GM23338 (cell line): ENCODE results near the gene CTDP1. TPM values are rescaled to one million over a fixed set of nuclear protein-coding genes. Genes with fewer than 3 reads are reported as not detected.

ENCODE experiments used
- ATAC-seq: fragments of 200-7000 bp; cut with Tn5 transposase; 3 replicates; pipeline ENCODE4 v1.9.1; 2020
- DNase-seq: peaks from one replicate; pipeline ENCODE4 v3.0.0-alpha.2; 2015; ENCODE audit warnings: low spot score
- H2AFZ ChIP-seq: fragments of 200-600 bp; sonication (generic); 2 replicates; pipeline ENCODE4 v1.8.0; 2016; ENCODE audit warnings: antibody characterized with exemption, mild to moderate bottlenecking, moderate library complexity
- H3F3A ChIP-seq: fragments of 200-600 bp; sonication (generic); replicated peaks from 2 replicates; pipeline ENCODE4 v1.8.0; 2017; ENCODE audit warnings: antibody characterized with exemption, mixed run types, low read depth
- H3K27ac ChIP-seq: fragments of 200-600 bp; sonication (generic); 2 replicates; pipeline ENCODE4 v1.6.1; 2016; ENCODE audit warnings: low read depth
- H3K27me3 ChIP-seq: fragments of 200-600 bp; sonication (generic); 2 replicates; pipeline ENCODE4 v1.8.0; 2016; ENCODE audit warnings: mild to moderate bottlenecking, mixed run types, moderate library complexity; ENCODE audit not compliant: insufficient read depth
- H3K36me3 ChIP-seq: fragments of 200-600 bp; sonication (generic); 2 replicates; pipeline ENCODE4 v1.8.0; 2016; ENCODE audit warnings: mild to moderate bottlenecking; ENCODE audit not compliant: insufficient read depth
- H3K4me1 ChIP-seq: fragments of 200-600 bp; sonication (generic); 2 replicates; pipeline ENCODE4 v1.8.0; 2016; ENCODE audit warnings: mild to moderate bottlenecking, moderate library complexity; ENCODE audit not compliant: insufficient read depth
- H3K4me2 ChIP-seq: fragments of 200-600 bp; sonication (generic); 2 replicates; pipeline ENCODE4 v1.7.1; 2017; ENCODE audit warnings: mixed run types
- H3K4me3 ChIP-seq: fragments of 200-600 bp; sonication (generic); 2 replicates; pipeline ENCODE4 v1.6.1; 2016; ENCODE audit warnings: mixed run types
- H3K79me2 ChIP-seq: fragments of 200-600 bp; sonication (generic); replicated peaks from 2 replicates; pipeline ENCODE4 v1.8.0; 2017; ENCODE audit warnings: mild to moderate bottlenecking; ENCODE audit not compliant: insufficient read depth
- H3K9me2 ChIP-seq: fragments of 200-600 bp; sonication (generic); 2 replicates; pipeline ENCODE4 v1.8.0; 2017; ENCODE audit not compliant: insufficient read depth
- H4K20me1 ChIP-seq: fragments of 200-600 bp; sonication (generic); replicated peaks from 2 replicates; pipeline ENCODE4 v1.8.0; 2017; ENCODE audit warnings: mild to moderate bottlenecking; ENCODE audit not compliant: insufficient read depth
- H3K27ac Mint-ChIP-seq: 2 replicates; pipeline ENCODE4 v1.8.0; 2020; ENCODE audit warnings: inconsistent platforms, mild to moderate bottlenecking, moderate library complexity, mixed read lengths
- H3K27me3 Mint-ChIP-seq: 3 replicates; pipeline ENCODE4 v1.8.0; 2022; ENCODE audit warnings: low read depth, mild to moderate bottlenecking, moderate library complexity, mixed read lengths, inconsistent platforms; ENCODE audit not compliant: insufficient read depth, poor library complexity
- H3K36me3 Mint-ChIP-seq: 3 replicates; pipeline ENCODE4 v1.8.0; 2021; ENCODE audit warnings: low read depth, mild to moderate bottlenecking, inconsistent platforms, moderate library complexity, mixed read lengths
- H3K4me1 Mint-ChIP-seq: 3 replicates; pipeline ENCODE4 v1.8.0; 2020; ENCODE audit warnings: mild to moderate bottlenecking, inconsistent platforms, mixed read lengths
- H3K4me3 Mint-ChIP-seq: 3 replicates; pipeline ENCODE4 v1.8.0; 2021; ENCODE audit warnings: moderate library complexity, mild to moderate bottlenecking, inconsistent platforms, mixed read lengths
- H3K9me3 Mint-ChIP-seq: 3 replicates; pipeline ENCODE4 v1.8.0; 2020; ENCODE audit warnings: moderate library complexity, mild to moderate bottlenecking, inconsistent platforms, mixed read lengths
- POLR2AphosphoS5 ChIP-seq: IDR thresholded peaks from 2 replicates; pipeline ENCODE4 v1.6.1; 2016; ENCODE audit warnings: antibody characterized with exemption, low read depth
- STAT1 ChIP-seq: IDR thresholded peaks from one replicate; pipeline ENCODE4 v1.6.1; 2016; ENCODE audit warnings: antibody characterized with exemption; ENCODE audit not compliant: unreplicated experiment
- ZNF331 ChIP-seq: fragments of 250-450 bp; sonication (Bioruptor Pico); IDR thresholded peaks from 2 replicates; pipeline ENCODE4 v1.5.0; 2020; ENCODE audit warnings: low read depth, mild to moderate bottlenecking, moderate library complexity
- polyA plus RNA-seq: library from polyadenylated mRNA; unstranded; fragments of >200 nt; fragmentation: Nextera tagmentation; extraction: Ambion mirVana; gene quantifications from 2 replicates; pipeline ENCODE4 v1.2.1, GENCODE V29; 2016
- total RNA-seq: library from RNA; depleted of rRNA; stranded (reverse); fragments of >200 nt; shearing (Covaris generic); gene quantifications from 2 replicates; pipeline ENCODE4 v1.2.3, GENCODE V29; 2014
- TF ChIP-seq, protein P1 (sequence below), 2 experiments: fragments of 200-600 bp in 1 of 2; sonication (generic) in 1 of 2; conservative IDR thresholded peaks; 2 replicates each; pipeline versions ENCODE4 v1.5.1 to v1.6.1; 2016 to 2017; ENCODE audit warnings: antibody characterized with exemption in 2 of 2, low read depth in 2 of 2, mild to moderate bottlenecking in 2 of 2, moderate library complexity in 1 of 2
- TF ChIP-seq, protein P2 (sequence below): fragments of 250-450 bp; sonication (Bioruptor Pico); IDR thresholded peaks from 2 replicates; pipeline ENCODE4 v1.5.0; 2020; ENCODE audit warnings: mild to moderate bottlenecking, moderate library complexity

CTDP1 gene
- total and polyA plus RNA-seq, 2 experiments from 2014 or later, result 9.4 to 51.6 TPM

DNA sequence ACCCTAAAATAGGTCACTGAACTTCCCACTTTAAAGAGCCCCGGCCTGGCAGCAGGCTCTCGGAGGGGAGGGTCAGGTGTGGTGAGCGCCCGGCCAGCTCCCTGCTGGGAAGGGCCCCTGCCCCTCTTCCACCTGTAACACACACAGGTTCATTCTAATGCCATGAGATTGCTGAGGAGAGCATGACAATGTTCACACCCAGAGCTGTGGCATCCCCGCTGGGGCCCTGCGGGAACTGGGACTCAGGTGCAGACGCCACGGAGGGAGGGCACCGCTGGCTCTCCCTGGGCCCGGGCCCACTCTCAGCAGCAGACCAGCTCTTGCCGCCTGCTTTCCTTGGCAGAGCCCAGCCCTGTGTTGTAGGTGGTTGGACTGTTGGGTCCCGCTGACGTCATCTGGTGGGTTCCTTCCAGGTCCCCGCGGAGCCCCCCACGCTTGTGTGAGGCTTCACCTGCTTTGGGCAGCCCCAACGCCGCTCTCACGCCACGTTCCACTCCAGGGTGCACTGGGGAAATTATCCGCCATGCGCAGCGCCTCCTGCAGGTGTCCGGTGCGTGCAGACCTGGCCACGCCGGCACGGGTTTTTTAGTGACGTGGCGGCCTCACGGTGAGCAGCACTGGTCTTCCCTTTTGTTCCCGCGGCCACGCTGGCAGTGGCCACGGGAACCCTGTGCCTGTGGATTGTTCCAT lies 67.7 kb downstream of the CTDP1 start:
- Histone ChIP-seq H3K27me3 (no peaks in the 10 kb centered on the region), H3K79me2 (no peaks in the 10 kb centered on the region), H3K4me3 (no peak overlapping the region), H4K20me1 (peaks cover 11% of the 10 kb centered on the region), H3K4me2 (no peak overlapping the region), H3K27ac (no peak overlapping the region), H3F3A (0 out of 2 replicates have a peak, but pooled peaks cover 5% of the 10 kb centered on the region), H3K4me1 (no peaks in the 10 kb centered on the region), H3K9me2 (no peaks in the 10 kb centered on the region), H3K36me3 (no peaks in the 10 kb centered on the region), H2AFZ (no peak overlapping the region)
- no peaks in the 10 kb centered on the region for H3K4me1 Mint-ChIP-seq
- no peak for TF ChIP-seq ZNF331 (CRISPR knock-in tag)
- TF ChIP-seq, protein P1, sequence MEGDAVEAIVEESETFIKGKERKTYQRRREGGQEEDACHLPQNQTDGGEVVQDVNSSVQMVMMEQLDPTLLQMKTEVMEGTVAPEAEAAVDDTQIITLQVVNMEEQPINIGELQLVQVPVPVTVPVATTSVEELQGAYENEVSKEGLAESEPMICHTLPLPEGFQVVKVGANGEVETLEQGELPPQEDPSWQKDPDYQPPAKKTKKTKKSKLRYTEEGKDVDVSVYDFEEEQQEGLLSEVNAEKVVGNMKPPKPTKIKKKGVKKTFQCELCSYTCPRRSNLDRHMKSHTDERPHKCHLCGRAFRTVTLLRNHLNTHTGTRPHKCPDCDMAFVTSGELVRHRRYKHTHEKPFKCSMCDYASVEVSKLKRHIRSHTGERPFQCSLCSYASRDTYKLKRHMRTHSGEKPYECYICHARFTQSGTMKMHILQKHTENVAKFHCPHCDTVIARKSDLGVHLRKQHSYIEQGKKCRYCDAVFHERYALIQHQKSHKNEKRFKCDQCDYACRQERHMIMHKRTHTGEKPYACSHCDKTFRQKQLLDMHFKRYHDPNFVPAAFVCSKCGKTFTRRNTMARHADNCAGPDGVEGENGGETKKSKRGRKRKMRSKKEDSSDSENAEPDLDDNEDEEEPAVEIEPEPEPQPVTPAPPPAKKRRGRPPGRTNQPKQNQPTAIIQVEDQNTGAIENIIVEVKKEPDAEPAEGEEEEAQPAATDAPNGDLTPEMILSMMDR (conservative IDR thresholded peaks at IDR 0.05; ENCODE audit: low read depth in 2 of 2), result peak; percentile 14 to 30; a peak in 2 of 4 replicates
- peaks cover 16% of the 10 kb centered on the region for H3K36me3 Mint-ChIP-seq
- no peaks in the 10 kb centered on the region; the same call in 2 of the 3 replicates for H3K9me3 Mint-ChIP-seq
- no peak overlapping the region for H3K27ac Mint-ChIP-seq
- H3K27me3 Mint-ChIP-seq, result peaks cover 6% of the 10 kb centered on the region
- no peak overlapping the region for H3K4me3 Mint-ChIP-seq
- no peak for DNase-seq
- ATAC-seq, result peak; percentile 21; the same call in 1 of the 3 replicates

DNA sequence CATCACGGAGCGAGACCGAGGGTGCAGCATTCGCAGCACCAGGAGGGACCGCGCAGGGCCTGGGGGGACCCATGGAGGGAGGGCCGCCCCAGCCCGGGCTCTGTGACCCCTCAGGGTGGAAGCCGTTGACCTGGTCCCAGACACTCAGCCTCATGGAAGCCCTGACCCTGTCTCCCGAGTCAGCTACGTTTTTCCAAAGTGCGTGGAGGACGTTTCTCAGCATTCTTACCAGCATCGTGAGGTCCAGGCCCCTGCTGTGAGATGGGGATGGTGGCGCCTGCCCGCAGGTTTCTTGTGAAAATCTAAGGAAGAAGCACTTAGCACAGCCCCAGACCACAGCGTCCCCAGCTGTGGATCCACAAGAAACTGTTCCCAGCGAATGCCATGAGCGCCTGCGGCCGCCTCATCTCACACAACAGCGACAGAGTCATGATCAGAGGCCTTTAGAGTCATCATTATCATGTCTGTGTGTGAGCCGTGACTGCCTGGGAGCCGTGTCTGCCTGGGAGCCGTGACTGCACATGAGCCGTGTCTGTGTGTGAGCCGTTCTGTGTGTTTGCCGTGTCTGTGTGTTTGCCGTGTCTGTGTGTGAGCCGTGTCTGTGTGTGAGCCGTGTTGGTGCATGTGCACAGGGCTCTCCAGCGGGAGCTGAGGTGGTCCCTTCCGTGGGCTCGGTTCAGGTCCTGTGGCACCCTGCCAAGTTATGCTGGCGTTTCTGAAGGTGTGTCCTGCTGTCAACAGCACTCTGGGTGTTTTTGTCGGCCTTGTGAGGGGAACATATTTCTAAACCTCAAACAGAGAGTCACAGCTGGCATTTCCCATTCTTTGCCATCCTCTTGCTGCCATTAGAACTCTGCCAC lies 68.9 kb downstream of the CTDP1 start:
- H3F3A ChIP-seq, result 0 out of 2 replicates have a peak, but pooled peaks cover 5% of the 10 kb centered on the region
- no peak for ATAC-seq
- H3K36me3 ChIP-seq, result no peaks in the 10 kb centered on the region
- H3K9me3 Mint-ChIP-seq, result no peaks in the 10 kb centered on the region; the same call in 2 of the 3 replicates
- no peak overlapping the region for H3K4me3 ChIP-seq
- H3K9me2 ChIP-seq, result no peaks in the 10 kb centered on the region
- peaks cover 6% of the 10 kb centered on the region for H3K27me3 Mint-ChIP-seq
- H3K27me3 ChIP-seq, result no peaks in the 10 kb centered on the region
- no peaks in the 10 kb centered on the region for H3K79me2 ChIP-seq
- peaks cover 22% of the 10 kb centered on the region for H3K36me3 Mint-ChIP-seq
- H3K4me1 Mint-ChIP-seq, result no peaks in the 10 kb centered on the region
- DNase-seq, result no peak
- no peak overlapping the region for H2AFZ ChIP-seq
- H3K27ac Mint-ChIP-seq, result no peak overlapping the region
- H3K4me3 Mint-ChIP-seq, result no peak overlapping the region
- H3K4me2 ChIP-seq, result no peak overlapping the region
- peaks cover 5% of the 10 kb centered on the region for H4K20me1 ChIP-seq
- no peak overlapping the region for H3K27ac ChIP-seq
- H3K4me1 ChIP-seq, result no peaks in the 10 kb centered on the region
- TF ChIP-seq POLR2AphosphoS5 (no peak), STAT1 (no peak)
- TF ChIP-seq, protein P2, sequence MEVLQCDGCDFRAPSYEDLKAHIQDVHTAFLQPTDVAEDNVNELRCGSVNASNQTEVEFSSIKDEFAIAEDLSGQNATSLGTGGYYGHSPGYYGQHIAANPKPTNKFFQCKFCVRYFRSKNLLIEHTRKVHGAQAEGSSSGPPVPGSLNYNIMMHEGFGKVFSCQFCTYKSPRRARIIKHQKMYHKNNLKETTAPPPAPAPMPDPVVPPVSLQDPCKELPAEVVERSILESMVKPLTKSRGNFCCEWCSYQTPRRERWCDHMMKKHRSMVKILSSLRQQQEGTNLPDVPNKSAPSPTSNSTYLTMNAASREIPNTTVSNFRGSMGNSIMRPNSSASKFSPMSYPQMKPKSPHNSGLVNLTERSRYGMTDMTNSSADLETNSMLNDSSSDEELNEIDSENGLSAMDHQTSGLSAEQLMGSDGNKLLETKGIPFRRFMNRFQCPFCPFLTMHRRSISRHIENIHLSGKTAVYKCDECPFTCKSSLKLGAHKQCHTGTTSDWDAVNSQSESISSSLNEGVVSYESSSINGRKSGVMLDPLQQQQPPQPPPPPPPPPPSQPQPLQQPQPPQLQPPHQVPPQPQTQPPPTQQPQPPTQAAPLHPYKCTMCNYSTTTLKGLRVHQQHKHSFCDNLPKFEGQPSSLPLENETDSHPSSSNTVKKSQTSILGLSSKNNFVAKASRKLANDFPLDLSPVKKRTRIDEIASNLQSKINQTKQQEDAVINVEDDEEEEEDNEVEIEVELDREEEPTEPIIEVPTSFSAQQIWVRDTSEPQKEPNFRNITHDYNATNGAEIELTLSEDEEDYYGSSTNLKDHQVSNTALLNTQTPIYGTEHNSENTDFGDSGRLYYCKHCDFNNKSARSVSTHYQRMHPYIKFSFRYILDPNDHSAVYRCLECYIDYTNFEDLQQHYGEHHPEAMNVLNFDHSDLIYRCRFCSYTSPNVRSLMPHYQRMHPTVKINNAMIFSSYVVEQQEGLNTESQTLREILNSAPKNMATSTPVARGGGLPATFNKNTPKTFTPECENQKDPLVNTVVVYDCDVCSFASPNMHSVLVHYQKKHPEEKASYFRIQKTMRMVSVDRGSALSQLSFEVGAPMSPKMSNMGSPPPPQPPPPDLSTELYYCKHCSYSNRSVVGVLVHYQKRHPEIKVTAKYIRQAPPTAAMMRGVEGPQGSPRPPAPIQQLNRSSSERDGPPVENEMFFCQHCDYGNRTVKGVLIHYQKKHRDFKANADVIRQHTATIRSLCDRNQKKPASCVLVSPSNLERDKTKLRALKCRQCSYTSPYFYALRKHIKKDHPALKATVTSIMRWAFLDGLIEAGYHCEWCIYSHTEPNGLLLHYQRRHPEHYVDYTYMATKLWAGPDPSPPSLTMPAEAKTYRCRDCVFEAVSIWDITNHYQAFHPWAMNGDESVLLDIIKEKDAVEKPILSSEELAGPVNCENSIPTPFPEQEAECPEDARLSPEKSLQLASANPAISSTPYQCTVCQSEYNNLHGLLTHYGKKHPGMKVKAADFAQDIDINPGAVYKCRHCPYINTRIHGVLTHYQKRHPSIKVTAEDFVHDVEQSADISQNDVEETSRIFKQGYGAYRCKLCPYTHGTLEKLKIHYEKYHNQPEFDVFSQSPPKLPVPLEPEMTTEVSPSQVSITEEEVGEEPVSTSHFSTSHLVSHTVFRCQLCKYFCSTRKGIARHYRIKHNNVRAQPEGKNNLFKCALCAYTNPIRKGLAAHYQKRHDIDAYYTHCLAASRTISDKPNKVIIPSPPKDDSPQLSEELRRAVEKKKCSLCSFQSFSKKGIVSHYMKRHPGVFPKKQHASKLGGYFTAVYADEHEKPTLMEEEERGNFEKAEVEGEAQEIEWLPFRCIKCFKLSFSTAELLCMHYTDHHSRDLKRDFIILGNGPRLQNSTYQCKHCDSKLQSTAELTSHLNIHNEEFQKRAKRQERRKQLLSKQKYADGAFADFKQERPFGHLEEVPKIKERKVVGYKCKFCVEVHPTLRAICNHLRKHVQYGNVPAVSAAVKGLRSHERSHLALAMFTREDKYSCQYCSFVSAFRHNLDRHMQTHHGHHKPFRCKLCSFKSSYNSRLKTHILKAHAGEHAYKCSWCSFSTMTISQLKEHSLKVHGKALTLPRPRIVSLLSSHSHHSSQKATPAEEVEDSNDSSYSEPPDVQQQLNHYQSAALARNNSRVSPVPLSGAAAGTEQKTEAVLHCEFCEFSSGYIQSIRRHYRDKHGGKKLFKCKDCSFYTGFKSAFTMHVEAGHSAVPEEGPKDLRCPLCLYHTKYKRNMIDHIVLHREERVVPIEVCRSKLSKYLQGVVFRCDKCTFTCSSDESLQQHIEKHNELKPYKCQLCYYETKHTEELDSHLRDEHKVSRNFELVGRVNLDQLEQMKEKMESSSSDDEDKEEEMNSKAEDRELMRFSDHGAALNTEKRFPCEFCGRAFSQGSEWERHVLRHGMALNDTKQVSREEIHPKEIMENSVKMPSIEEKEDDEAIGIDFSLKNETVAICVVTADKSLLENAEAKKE (CRISPR knock-in tag), result no peak
- TF ChIP-seq, protein P1 (conservative IDR thresholded peaks at IDR 0.05; ENCODE audit: low read depth in 2 of 2), result no peak
